HG02981 (cell line): Measurements from ENCODE around the gene GTF2E1.
A peak's percentile ranks its signal among the peaks of the same experiment; 100 is the strongest.
"Not testable (repeated sequence)": the region's sequence is repeated elsewhere in the genome, so short reads cannot be mapped to it uniquely, and the experiment has no call there.

ENCODE experiments used
- ATAC-seq: cut with Tn5 transposase; IDR thresholded peaks from one replicate; pipeline ENCODE4 v1.9.1; 2021; ENCODE audit warnings: mild to moderate bottlenecking, moderate library complexity; ENCODE audit not compliant: unreplicated experiment

The GTF2E1 gene

DNA sequence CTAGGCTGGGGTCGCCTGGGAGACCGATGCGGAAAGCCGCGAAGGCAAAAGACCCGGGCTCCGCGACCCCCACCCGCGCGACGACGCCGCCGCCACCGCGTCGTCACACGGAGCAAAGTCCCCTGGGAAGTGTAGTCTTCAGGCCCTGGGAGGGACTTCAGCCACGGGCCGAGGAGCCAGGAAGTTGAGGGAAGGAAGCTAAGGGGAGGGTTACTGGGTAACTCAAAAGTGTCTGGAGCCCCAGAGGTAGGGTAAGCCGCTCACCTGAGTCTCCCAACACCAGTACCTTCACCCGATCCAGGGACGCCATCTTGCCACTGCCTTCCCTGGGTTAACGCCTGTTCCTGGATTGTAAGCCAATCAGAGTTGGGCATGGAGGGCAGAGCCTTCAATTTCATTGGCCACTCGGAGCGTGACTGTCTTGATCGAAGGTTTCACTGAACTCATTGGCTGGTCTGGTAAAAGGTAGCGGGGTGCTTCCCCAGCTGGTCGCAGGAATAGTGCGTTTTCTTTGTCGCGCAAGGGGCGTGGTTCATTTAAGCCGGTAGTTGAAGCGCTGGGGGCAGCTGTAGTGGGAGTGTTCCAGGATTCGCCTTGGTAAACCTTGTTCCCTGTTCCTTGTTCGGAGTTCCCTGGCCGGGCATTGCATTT lies at the start of gene GTF2E1, which contains the start of gene RABL3:
TSS of gene GTF2E1 (plus strand) at position 547 of the 651 bp plus-strand sequence. CDS start 7,809 bp downstream, outside the sequence.
TSS of gene RABL3 (minus strand) at position 319 of the 651 bp plus-strand sequence. CDS start at position 310, 9 bp downstream.
- peak; percentile 98 for ATAC-seq

DNA sequence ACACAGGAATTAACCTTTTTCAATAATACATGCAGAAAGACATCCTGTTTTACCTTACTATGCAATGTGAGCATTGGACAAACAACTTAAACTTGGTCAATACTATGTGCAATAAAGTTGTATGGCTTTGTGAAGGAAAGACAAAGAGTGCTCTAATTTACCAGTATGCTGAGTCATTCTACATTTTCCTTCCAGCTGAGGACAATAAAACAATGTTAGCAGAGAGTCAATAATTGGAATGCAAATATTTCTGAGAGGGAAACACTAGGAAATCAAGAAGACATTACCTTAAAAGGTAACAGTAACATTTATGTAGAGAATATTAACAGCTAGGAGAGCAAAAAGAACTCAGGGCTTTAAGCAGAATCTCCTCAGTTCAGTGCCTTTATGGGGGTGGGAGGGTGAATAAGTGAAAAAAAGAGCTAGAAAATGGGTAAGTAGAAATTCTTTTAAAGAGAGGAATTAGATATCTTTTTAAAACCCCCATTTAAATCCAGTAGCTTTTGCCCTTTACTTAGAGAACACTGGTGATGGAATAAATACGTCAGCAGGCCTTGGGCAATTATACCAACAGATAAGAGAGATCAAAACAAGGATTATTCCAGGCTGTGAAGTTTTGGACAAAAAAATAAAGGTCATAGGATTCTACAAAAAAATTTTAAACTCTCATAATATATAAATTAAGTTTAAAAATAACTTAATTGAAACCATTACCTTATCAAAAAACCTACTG lies 48.9 kb upstream of the GTF2E1 start:
- ATAC-seq: no peak

DNA sequence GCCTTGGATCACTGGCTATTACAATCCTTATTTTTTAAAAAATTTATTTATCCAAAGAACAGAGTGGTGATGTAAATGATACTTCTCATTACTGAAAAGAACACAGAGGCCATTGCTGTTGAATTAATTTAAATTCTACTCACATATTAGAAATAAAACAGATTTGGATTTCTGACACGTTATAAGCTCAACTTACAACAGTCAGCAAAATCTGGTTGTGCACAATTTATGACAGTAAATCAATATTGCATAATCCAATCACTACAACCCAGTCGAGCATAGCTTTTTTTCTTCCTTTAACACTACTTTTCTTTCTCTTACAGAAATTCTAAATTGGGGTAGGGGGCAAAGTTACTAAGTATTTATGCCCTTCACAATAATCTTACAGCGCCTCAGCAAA lies 43.2 kb upstream of the GTF2E1 start:
- no peak for ATAC-seq

DNA sequence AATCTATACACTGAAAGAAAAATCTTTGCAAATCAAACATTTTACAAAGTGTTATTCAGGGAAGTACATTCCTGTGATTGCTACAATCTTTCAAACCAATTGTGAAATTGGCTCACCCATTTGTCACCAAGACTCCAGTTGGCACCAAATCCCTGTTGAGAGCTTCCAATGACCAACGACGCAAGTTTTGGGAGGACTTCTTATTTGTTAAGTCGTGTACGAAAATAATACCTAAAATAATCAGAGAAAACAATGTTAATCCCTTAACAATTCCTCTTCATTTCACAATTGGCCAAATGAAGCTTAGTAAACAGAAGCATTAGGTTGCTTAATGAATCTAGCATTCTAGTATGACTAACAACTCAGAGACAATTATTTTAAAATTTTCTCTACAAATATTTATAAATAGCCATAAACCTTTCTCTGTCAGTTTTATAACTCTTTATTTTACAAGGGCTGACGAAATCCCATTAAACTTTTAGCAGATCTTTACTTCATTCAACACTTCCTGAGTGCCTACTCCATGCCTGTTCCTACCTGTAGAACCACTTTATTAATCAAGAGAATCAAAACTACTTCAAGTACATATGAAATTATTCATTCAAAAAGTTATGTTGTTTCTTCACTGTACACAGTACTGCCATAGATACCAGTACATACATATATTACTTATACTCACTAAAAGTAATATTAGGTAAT lies 36.5 kb upstream of the GTF2E1 start:
- ATAC-seq: no peak

DNA sequence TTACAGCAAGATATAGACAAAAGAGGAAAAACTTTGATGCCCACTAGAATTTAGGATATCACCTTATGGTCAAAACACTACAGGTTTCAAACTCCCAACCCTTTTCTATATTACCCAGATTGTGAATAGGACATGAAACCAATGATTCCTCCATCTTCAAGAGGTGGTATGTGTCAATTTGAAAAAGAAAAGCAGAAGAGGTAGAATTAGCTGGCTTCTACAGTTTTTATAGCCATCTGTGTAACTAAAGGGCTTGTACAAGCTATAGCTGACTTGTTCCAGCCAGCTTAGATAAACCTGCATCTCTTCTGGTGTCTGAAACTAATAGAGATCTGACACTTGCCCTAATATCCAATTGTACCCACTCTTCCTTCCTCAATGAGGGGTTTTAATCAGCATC lies 35.6 kb upstream of the GTF2E1 start:
- ATAC-seq: no peak

DNA sequence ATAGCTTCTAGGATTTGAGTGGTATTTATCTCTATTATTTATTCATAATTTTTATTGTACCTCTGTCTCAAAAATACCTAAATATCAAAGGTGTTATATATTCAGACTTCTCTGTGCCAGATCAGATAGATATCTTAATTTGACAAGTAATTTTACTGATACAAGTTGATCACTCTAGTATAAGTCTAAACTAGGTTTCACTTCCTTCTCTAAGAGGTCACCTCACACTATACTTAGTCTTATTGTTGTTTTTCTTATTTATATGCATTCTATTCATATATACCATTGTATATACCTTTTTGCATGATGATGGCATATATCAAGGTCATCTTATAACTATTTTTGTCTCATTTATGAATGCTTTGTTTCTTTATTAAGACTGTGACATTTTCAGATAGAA lies 34.1 kb upstream of the GTF2E1 start:
- ATAC-seq: no peak

DNA sequence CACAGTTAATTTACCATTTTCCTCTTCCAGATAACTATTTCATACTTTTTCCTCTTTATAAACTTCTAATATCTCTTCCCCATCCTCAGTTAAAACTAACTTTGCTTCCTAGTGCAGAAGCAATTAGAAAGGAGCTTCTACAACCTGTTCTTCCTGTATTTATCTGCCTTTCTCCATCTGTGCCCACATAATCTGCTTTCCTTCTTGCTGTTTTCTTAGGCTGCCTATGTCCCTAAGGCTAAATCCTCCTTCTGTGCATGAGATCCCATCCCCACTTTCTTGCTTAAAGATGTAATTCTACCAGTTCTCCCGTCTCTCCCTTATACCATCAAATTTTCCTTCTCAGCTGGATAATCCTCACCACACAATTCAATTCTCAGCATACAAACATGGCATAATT lies 32.2 kb upstream of the GTF2E1 start:
- no peak for ATAC-seq

DNA sequence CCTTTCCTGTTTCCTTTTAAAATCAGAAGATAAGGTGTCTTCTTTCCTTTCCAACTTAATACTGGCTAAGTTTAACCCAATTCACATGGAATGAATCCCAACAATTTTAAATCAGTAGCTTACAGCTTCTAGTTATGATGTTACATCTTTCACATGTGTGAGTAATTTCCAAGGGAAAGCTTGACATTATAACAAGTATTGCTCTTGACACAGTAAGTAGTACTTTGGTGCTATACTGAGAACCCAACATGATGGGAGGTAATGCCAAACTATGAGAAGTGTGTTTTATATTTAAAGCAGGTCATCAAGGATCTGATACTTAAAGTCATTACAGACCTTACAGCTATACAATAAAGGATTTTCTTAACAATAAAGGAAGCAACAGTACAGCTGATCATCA lies 29.3 kb upstream of the GTF2E1 start:
- ATAC-seq: no peak

DNA sequence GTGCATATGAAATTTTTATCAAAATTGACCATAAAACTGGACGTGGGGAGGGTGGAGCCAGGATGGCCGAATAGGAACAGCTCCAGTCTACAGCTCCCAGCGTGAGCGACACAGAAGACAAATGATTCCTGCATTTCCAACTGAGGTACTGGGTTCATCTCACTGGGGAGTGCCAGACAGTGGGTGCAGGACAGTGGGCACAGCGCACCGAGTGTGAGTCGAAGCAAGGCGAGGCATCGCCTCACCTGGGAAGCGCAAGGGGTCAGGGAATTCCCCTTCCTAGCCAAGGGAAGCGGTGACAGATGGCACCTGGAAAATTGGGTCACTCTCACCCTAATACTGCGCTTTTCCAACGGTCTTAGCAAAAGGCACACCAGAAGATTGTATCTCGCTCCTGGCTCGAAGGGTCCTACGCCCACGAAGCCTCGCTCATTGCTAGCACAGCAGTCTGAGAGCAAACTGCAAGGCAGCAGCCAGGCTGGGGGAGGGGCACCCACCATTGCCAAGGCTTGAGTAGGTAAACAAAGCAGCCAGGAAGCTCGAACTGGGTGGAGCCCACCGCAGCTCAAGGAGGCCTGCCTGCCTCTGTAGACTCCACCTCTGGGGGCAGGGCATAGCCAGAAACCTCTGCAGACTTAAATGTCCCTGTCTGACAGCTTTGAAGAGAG lies 23.2 kb upstream of the GTF2E1 start:
- not testable (repeated sequence) for ATAC-seq

DNA sequence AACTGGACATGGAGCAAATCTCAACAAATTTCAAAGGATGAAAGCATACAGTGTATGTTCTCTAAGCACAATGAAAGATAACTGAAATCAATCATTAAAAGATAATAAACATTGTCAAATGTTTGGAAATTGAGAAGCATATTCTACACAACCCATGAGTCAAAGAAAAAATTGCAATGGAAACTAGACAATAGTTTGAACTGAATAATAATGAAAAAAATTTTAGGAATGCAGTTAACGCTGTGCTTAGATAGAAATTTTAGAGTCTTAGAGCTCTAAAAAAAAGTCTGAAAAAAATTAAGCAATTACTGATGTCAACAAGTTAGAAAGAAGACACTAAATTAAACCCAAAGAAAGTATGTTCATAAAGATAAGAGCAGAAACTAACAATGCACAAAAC lies 15.8 kb upstream of the GTF2E1 start:
- ATAC-seq: no peak

DNA sequence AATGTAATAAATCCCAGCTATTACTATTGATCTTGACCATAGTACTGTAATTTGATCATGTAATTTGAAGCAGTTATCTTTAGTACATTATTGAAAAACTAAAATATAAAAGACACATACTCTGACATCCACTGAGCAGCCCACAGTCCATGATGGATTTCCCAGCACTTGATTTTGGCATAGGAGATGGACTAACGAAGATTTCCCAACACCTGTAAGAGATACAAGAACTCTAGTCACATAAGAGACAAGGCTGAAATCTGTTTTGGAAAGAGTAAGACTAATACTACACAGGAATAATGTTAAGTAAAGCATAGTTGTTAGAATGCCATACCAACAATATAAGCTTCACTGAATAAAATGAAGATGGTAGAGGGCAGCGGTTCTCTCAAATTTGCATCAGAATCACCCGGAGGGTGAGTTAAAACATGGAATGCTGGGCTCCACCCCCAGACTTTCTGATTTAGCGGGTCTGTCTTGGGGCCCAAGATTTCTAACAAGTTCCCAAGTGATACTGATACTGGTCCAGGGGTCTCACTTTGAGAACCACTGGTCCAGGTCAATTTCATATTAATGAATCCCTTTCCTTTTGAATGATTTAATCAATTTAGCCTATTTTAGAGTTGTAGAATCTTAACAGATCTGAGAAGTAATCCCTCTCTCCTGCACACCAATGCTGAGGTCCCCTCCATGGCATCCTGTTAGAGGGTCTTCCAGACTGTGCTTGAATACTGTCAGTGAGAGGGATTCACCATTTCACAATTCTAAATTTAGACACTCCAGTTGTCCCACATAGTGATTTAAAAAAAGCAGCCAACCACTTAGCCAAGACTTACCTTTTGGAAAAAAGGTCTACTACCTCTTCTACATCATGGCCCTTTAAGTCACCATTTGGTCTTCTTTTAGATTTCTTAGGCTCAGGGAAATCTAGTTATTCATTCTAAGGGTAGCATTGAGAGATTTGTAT lies 11.7 kb upstream of the GTF2E1 start:
- no peak for ATAC-seq

DNA sequence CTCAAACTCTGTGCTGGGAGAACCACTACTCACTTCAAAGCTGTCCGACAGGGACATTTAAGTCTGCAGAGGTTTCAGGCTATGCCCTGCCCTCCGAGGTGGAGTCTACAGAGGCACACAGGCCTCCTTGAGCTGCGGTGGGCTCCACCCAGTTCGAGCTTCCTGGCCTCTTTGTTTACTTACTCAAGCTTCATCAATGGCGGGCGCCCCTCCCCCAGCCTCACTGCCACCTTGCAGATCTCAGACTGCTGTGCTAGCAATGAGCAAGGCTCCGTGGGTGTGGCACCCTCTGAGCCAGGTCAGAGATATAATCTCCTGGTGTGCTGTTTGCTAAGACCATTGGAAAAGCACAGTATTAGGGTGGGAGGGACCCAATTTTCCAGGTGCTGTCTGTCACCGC lies 4.5 kb upstream of the GTF2E1 start:
- ATAC-seq: not testable (repeated sequence)

DNA sequence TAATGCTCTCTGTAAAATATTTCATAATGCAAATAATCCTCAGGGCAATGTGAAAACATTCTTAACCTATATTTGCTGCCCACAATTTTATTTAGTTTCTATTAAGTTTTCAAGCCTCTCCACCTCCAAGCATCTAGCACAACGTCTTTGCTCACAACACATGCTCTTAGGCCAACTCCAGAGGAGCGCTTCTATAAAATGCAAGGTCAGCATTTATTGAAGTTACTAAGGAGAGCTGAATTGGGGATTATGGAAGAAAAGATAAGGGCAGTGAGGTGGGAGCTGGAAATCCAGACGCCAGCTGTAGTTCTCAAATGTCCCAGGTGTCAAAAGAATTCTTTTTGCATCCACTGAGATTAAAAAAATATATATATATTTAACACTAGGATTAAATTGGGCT lies 1.2 kb upstream of the GTF2E1 start:
- ATAC-seq: no peak

DNA sequence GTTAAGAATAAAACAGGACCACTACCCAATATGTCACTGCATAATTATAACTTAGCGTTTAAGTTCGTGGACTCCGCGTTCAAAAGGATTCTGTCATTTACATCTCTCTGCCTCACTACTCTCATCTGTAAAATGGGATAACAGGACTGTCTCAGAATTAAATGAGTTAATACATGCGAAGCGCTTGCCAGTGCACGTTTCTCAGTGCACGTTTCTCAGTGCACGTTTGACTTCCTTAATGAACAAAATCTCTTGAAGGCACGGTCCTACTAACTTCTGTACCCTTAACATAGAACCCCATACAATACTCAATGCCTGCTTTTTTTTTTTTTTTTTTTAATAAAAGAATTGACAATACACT lies 727 bp upstream of the GTF2E1 start:
- peak; percentile 15 for ATAC-seq

DNA sequence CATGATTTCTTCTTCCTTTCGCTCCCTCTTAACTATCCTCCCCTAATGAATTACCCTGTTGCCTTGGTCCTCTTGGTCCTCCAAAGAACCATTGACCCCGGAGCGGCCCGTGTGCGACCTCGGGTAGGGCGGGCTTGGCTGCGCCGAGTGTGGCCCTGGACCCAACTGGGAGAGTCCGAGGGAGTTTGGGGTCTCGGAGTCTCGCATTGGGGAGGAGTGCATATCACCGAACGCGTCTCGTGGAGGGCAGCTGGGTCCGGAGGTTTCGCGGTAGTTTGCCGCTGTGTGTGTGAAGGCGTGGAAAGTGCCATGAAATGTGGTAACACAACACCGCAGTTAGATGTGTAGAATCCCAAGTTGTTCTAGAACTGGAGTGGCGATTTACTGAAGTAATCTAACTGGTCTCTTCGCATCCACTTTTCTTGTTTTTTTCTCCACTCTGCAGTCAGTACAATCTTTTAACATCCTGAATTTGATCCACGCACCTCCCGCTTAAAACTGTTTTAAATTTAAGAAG lies 363 bp downstream of the GTF2E1 start:
- ATAC-seq: peak; percentile 13

DNA sequence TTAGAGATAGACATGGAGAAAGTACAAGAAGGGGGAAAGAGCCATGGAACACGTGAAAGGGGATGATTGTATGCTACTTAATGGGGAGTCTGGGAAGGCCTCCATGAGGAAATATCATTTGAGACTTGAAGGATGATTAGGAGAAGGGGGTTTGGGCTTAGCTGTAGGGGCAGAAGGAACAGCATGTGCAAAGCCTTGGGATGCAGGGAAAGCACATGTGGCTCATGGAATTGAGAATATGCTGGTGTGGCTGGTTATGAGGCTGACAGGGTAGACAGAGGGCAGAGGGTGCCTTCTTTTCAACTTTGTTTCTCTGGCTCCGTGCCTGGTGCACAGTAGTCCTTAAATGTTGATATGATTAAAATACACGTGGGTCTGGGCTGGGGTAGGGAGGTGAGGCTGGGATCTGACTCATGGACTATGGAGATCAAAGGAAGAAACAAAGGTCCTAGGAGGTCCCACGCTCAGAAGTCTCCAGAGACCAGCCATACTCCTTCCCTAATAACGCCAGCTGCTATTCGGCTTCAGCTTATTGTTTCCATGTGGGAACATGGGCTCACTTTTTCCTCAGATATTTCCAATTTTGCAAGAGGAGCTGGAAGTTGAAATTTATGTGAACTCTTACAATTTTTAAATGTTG lies 1.1 kb downstream of the GTF2E1 start:
- ATAC-seq: no peak

DNA sequence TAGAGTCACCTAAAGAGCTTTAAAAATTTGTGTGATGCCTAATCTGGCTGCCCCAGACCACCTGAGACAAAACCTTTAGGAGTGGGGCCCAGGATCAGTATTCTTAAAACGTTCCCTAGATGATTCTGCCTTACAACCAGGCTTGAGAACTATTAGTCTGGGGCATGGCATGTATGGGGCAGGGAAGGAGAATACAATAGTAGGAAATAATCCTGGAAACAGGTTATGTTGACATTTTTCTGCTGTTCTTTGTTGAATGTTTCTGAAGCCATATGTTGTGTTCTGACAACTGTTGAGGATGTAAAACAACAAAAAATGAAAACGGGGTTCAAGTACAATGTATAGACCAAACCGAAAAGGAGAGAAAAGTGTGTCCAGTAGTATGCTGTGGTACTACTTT lies 2.9 kb downstream of the GTF2E1 start:
- ATAC-seq: no peak

DNA sequence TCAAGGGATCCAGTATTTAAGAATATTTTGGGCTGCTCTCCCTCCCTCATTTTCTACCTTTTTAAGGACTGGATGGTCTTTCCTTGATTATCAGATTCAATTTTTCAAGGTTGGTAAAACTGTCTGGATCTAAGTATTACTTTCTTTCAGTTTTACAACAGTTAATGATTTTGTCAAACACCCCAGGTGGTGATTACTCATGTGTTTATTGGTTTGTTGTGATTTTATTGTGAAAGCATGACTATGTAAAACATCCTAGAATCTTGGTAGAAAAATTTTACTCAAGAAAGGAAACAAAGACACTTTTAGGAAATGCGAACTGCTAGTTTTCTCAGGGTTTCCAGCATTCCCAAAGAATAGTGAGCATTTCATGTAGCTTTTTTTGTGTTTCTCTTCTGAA lies 7.3 kb downstream of the GTF2E1 start:
- ATAC-seq: peak; percentile 54

DNA sequence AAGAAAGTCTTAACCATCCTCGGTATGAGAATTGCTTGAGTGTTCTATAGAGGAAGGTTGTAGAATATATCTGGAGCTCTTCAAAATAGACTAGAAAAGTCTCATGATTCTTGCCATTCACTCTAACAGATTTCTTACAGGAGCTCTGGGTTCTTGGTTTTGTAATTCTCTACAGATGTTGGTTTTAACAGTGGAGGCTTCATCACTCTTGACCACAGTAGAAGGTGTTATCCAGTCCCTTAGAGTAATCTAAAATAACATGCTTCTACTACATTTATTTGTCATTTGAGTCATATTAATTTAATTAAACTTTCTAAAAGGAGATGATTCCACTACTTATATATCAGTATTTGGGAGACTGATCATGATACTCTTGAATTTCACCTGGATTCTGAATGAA lies 9.7 kb downstream of the GTF2E1 start:
- no peak for ATAC-seq

DNA sequence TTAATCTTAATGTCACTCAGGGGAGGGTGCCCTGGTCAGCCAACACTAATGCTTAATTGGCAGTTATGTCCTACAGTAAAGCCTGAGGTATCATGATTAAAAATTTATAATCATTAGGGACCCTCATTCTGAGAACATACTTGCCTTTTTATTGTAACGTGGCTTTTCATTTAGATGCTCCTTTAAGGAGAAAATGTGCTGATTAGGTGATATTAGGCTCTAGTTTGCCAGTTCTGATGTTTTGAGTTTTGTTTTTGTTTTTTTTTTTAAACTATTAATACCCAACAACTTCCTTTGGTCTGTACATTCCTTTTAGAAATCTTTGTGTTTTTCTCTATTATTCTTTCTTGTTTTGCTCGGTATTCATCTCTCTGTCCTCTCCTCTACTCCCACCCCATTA lies 10.3 kb downstream of the GTF2E1 start:
- ATAC-seq: no peak
